HG03439 (cell line): ENCODE data around the gene TMEM258.

Experiments
- ATAC-seq: cut with Tn5 transposase; IDR thresholded peaks from one replicate; pipeline ENCODE4 v1.9.1; 2021; ENCODE audit warnings: mild to moderate bottlenecking, moderate library complexity; ENCODE audit not compliant: unreplicated experiment

TMEM258 gene

GRCh38 chr11:61777234-61778090 is 14.9 kb downstream of the TMEM258 start:
- no peak for ATAC-seq

DNA sequence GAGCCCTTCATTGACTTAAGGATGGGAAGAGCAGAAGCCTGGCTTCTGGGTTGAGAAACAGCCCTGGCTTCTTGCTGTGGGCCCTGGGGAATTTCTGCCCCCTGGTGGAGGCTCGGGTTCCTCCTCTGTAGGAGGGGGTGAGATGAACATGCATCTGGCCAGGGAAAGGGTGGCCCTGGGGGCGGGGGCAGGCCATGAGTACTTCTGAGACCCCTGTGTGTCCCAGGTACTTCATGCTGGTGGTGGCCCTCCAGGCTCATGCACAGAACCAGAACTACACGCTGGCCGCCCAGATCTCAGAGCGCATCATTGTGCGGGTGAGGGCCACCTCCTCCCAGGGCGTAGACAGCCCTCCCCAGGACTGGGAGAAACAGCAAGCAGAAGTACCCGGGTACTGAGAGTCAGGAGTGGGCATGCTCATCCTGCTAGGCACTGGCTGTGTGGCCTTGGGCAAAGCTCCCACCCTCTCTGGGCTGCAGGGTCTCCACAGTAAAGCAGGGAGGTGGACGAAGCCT is 15.8 kb downstream of the TMEM258 start:
- ATAC-seq = no peak

- ATAC-seq = no peak
Observed at GRCh38 chr11:61775606-61776554, 16.5 kb downstream of the TMEM258 start.

GRCh38 chr11:61775106-61775505 is 17.3 kb downstream of the TMEM258 start:
- no peak for ATAC-seq

GRCh38 chr11:61774411-61774810 is 18.0 kb downstream of the TMEM258 start:
- ATAC-seq = no peak

DNA sequence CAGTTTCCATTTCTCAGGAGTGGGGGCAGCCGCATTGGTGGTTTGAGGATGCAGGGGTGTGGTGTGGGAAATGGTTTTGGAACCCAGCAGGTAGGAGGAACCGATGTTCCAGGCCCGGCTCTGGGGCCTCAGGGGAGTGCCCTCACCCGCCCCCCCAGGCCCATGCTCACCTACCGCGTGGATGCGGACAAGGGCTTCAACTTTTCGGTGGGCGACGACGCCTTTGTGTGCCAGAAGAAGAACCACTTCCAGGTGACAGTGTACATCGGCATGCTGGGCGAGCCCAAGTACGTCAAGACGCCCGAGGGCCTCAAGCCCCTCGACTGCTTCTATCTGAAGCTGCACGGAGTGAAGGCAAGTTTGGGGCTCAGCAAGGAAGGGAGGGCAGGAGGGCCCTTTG is 18.6 kb downstream of the TMEM258 start:
- ATAC-seq = no peak

GRCh38 chr11:61773356-61773755 is 19.0 kb downstream of the TMEM258 start:
- no peak for ATAC-seq

GRCh38 chr11:61771985-61772455 is 20.4 kb downstream of the TMEM258 start:
- no peak for ATAC-seq

GRCh38 chr11:61771195-61771894 is 21.1 kb downstream of the TMEM258 start:
- ATAC-seq = no peak

DNA sequence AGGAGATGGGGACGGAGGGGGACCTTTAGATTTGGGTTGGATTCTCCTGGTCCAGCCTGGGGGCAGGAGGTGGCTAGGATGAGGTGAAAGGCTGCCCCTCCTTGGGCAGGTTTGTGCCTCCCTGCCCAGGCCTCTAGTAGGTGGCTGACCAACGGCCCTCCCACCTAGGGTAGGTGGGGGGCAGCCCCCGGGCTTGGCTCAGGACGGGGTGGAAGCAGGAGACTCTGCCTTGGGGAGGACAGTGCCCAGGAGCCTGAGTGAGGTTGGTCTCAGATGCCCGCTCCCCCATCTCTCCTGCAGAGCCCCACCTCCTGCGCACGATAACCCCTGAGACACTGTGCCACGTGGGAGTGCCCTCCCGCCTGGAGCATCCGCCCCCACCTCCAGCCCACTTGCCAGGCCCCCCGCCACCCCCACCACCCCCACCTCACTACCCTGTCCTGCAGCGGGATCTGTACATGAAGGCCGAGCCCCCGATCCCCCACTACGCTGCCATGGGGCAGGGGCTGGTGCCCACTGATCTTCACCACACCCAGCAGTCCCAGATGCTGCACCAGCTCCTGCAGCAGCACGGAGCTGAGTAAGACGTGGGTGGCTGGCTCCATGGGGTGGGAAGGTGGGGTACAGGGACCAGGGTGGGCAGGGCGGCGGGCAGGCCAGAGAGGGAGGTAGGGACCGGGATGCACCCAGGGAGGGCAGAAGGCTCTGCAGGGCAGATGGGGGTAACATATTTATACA is 22.3 kb downstream of the TMEM258 start:
- ATAC-seq = no peak

DNA sequence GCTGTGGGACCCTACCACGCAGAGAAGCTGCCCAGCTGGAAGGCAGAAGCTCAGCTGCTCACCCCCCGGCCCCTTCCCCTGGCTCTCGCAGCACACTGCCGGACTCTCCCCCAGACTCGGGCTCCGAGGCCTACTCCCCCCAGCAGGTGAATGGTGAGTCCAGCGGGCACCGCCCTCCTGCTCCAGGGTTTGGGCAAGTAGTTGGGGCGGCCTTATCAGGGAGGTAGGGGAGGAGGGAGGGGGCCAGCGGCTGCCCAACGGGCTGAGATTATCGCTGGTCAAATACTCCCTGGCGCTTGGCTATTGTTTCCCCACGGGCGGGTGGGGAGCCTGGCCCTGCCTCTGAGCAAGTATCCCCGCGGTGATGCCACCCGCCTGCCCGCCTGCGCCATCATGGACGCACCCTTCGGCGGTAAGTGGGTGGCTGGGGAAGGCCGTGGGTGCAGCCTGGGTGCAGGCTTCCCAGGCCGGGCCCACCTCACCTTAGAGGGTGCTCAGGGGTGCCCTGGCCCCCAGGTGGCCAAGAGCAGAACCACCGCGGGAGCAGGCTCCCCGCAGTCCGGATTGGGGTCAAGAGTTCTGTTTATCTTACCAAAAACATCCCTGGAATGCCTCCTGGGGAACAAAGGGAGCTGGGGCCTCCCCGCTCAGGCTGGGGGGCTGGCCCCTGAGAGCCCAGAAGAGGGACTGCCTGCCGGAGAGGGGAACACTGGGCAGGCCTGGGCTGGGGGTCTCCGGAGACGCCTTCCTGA is 23.1 kb downstream of the TMEM258 start:
- ATAC-seq = no peak

GRCh38 chr11:61768376-61769076 is 23.9 kb downstream of the TMEM258 start:
- ATAC-seq = no peak

GRCh38 chr11:61766353-61766841 is 26.0 kb downstream of the TMEM258 start:
- no peak for ATAC-seq

GRCh38 chr11:61765550-61766253 is 26.7 kb downstream of the TMEM258 start:
- ATAC-seq = no peak

DNA sequence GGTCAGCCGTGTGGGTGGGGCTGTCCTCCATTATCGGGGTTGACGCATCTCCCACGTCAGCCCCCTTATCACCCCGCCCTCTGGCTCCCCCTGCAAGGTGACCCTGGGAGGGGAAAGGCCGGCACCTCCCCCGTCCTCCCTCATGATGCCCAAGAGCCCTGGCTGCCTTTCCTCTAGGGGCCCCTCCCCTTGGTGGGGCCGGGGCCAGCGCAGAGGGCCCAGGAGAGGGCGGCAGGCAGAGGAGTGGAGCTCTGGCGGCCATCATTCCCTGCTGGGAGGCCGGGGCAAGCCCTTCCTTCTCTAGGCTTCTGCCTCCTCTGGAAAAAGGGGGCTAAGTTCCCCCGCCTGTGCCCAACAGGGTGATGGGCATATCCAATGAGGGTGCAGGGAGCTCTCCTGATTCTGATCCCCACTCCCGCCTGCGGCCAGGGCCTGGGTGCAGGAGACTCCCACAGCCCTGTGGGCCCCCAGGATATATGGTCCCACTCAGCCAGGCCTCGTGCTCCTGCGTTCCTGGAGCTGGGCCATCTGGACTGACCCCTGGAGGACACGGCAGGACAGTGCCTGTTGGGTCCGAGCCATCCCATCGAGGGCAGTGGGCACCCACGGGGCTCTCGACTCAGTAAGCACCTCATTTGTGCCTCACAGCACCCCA is 27.7 kb downstream of the TMEM258 start:
- ATAC-seq = no peak

- no peak for ATAC-seq
Observed at GRCh38 chr11:61763930-61764605, 28.3 kb downstream of the TMEM258 start.

DNA sequence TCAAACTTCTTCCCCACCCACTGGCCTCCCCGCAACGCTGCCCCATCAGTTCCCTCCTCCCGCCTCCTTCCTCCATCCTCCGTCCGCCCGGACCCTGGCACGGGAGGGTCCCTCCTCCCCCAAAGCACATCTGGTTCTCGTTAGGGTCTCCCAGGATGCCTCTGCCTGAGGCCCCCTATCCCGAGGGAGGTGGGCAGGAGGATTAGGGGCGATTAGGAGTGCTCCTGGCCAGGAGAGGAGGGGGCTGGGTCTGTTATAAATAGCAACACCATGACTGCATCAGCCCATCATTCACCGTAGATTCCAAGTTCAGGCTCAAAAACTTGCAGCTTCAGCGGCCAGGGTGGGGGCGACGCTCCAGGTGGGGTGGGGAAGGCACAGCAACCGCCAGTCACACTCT is 29.6 kb downstream of the TMEM258 start:
- ATAC-seq = no peak
